Measurements from ENCODE around the gene GIPC1. TPM values are rescaled to one million over a fixed set of nuclear protein-coding genes. Genes with fewer than 3 reads are reported as not detected.
"Not testable (repeated sequence)": the region's sequence is repeated elsewhere in the genome, so short reads cannot be mapped to it uniquely, and the experiment has no call there.

GIPC1 gene, protein sequence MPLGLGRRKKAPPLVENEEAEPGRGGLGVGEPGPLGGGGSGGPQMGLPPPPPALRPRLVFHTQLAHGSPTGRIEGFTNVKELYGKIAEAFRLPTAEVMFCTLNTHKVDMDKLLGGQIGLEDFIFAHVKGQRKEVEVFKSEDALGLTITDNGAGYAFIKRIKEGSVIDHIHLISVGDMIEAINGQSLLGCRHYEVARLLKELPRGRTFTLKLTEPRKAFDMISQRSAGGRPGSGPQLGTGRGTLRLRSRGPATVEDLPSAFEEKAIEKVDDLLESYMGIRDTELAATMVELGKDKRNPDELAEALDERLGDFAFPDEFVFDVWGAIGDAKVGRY
- 97.7 TPM for total RNA-seq
- long read RNA-seq, transcript GIPC1-205 (8 exons, 1,386 nt), result minor isoform, 77 of 329 reads
- long read RNA-seq, transcript GIPC1-213 (7 exons, 1,068 nt), result minor isoform, 16 of 329 reads
- long read RNA-seq, transcript GIPC1-202 (6 exons, 1,483 nt), result minor isoform, 6 of 329 reads
- long read RNA-seq, transcript GIPC1-203 (9 exons, 1,926 nt), result major isoform, 158 of 329 reads
- long read RNA-seq, partial matches to known transcripts, result 28 of 329 reads
- long read RNA-seq, other reads (novel, unspliced or antisense), result 40 of 329 reads

DNA sequence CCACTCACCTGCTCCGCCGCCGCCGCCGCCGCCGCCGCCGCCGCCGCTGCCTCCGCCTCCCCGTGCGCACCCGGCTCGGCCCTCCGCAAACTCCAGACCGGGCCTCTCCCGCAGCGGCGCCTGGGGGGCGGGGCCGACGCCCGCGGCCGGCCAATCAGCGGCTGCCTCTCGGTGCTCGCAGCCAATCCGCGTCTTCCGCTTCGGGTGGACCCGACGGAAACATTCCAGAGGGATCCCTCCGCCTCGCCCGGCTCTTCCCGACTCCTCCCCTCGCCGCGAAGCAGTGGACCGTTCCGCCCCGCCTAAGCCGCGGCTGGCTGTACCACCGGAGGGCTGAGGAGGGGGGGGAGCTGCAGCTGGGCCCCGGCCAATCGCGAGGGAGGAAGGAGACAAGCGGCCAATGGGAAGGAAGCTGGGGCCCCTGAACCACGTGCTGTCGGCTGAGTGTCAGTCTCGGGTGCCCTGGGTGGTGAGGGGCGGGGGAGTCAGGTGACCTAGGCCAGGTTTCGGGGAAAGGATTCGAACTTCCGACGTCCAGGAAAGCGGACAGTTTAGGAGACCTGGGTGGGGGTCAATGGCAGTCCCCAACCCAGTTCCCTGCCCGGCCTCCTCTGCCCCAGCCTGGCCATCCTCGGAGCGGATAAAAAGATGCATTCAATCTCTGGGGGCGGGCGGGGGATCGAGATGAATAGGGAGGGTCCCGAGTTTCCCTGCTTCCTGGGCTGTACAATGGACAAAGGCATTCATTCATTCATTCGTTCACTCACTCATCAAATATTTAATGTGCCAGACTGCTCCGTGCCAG is at the start of gene GIPC1:
TSS of gene GIPC1 (minus strand) at position 99 of the 805 bp plus-strand sequence. CDS start 13,151 bp downstream, outside the sequence.
- Histone ChIP-seq H3K27me3 (no peaks in the 10 kb centered on the region), H3K4me3 (peak within 1 kb of the TSS; percentile 91), H3K4me1 (peaks cover 29% of the 10 kb centered on the region), H3K27ac (peak within 1 kb of the TSS; percentile 80), H3K9me3 (no peaks in the 10 kb centered on the region), H3K36me3 (no peaks in the 10 kb centered on the region)
- TF ChIP-seq, protein P1, sequence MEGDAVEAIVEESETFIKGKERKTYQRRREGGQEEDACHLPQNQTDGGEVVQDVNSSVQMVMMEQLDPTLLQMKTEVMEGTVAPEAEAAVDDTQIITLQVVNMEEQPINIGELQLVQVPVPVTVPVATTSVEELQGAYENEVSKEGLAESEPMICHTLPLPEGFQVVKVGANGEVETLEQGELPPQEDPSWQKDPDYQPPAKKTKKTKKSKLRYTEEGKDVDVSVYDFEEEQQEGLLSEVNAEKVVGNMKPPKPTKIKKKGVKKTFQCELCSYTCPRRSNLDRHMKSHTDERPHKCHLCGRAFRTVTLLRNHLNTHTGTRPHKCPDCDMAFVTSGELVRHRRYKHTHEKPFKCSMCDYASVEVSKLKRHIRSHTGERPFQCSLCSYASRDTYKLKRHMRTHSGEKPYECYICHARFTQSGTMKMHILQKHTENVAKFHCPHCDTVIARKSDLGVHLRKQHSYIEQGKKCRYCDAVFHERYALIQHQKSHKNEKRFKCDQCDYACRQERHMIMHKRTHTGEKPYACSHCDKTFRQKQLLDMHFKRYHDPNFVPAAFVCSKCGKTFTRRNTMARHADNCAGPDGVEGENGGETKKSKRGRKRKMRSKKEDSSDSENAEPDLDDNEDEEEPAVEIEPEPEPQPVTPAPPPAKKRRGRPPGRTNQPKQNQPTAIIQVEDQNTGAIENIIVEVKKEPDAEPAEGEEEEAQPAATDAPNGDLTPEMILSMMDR (IDR thresholded peaks at IDR 0.05), result no peak
- peak; percentile 98 for DNase-seq
- peak; percentile 97 for ATAC-seq
- intact Hi-C loops (cut with DNase I), result no loop called here

DNA sequence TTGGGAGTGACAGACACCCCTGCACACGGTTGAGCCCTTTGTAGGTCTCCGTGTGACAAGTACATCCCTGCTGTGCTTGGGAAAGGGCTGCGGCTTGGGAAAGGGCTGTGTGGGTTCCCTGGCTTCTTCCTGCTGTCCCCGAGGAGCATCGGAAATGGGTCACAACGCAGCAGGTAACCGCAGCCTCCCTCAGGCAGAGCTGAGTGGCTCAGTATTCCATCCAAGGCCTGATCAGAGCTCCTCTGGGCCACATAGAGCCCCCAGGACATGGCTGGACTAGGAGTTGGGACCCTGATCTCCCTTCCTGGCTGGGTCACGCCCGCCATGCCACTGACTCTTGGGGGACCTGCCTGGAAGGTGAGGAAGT is 49.8 kb upstream of the GIPC1 start:
- no peaks in the 10 kb centered on the region for H3K36me3 ChIP-seq
- DNase-seq (no peak), ATAC-seq (no peak)
- H3K27ac ChIP-seq, result no peak overlapping the region
- H3K27me3 ChIP-seq, result no peaks in the 10 kb centered on the region
- H3K4me3 ChIP-seq, result no peak overlapping the region
- no peaks in the 10 kb centered on the region for H3K9me3 ChIP-seq
- intact Hi-C loops (cut with DNase I), result no loop called here
- no peaks in the 10 kb centered on the region for H3K4me1 ChIP-seq
- TF ChIP-seq, protein P1 (IDR thresholded peaks at IDR 0.05), result no peak

DNA sequence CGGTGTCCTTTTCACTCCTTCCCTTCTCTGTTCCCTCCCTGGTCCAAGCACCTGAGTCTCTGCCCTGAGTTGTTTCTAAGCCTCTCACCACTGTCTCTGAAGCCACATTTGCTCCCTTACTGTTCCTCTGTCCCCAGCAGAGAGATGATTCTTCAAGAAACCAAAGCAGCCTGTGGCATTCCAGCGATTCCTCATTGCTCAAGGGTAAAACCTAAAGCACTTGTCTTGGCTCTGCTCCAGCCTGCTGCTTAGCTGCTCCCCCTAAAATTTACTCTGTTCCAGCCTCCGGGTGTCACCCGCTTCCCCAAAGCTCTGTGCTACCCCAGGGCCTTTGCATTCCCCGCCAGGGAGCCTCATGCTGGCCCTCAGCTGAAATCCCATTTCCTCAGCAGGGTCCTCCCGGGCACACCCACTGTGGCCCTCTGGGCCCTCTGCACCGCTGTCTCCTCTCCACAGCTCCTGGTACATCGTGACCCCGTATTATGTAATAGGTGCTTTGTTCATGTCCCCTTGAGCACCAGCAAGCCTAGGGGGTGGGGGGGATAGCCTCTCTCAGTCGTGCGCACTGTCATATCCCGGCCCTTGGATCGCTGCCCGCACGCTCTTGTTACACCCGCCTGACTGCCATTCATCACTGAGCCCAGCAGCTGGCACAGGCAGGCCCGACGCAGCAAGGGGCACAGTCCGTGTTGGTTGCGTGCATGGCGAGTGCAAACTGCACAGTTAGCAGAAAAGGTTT is 49.2 kb upstream of the GIPC1 start:
- TF ChIP-seq, protein P1 (IDR thresholded peaks at IDR 0.05), result no peak
- Histone ChIP-seq H3K27ac (no peak overlapping the region), H3K4me3 (no peak overlapping the region), H3K9me3 (no peaks in the 10 kb centered on the region), H3K27me3 (no peaks in the 10 kb centered on the region), H3K36me3 (no peaks in the 10 kb centered on the region), H3K4me1 (no peaks in the 10 kb centered on the region)
- intact Hi-C loops (cut with DNase I), result no loop called here
- ATAC-seq (peak; percentile 65), DNase-seq (peak; percentile 74)

DNA sequence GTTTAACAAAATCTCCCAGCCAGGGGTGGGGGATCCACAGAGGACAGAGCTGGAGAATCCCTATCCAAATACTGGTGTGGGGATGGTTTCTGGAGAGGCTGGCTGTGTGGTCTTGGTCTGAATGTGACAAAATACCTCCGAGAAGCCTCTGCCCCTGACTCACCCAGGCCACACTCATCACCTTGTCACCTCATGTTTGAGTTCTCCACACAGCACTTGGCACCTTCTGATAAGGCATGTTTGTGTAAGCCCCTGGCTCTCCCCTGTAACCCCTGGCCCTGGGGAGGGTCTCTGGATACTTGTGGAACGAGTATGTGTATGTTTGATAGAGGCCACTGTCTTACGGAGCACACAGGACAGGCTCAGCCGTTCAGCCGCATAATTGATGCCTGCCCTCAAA is 48.1 kb upstream of the GIPC1 start:
- no peak overlapping the region for H3K27ac ChIP-seq
- H3K4me3 ChIP-seq, result no peak overlapping the region
- no peaks in the 10 kb centered on the region for H3K36me3 ChIP-seq
- no peaks in the 10 kb centered on the region for H3K27me3 ChIP-seq
- DNase-seq (no peak), ATAC-seq (no peak)
- intact Hi-C loops (cut with DNase I), result no loop called here
- TF ChIP-seq, protein P1 (IDR thresholded peaks at IDR 0.05), result no peak
- no peaks in the 10 kb centered on the region for H3K4me1 ChIP-seq
- H3K9me3 ChIP-seq, result no peaks in the 10 kb centered on the region

DNA sequence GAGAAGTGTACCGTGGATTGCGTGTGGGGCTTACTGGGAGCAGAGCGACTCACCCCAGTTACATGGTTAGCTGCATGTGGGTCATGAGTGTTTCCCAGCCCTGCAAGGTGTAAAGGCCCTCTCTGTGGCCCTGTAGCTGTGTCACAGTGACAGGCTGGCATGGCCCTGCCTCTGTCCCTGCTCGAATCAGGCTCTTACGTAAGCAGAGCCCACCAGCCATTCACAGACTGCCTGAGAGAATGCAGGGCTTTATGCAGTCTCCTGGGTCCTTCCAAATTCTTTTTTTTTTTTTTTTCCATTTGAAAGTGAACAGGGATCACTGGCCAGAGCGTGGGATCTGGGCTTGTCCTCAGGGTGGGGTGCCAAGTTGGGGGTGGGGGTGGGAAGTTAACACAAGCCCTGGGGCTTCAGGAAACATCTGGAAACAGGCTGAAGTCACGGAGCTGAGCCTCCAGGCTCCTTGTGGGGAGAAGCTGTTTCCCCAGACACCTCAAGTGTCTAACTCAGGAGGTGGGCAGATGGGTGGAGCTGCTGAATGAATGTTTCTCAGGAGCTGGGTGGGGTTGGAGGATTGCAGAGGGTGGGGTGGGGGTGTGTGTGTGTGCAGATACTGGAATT is 46.9 kb upstream of the GIPC1 start:
- no peaks in the 10 kb centered on the region for H3K9me3 ChIP-seq
- intact Hi-C loops (cut with DNase I), result no loop called here
- H3K27me3 ChIP-seq, result no peaks in the 10 kb centered on the region
- DNase-seq, result no peak
- peak; percentile 59 for ATAC-seq
- no peaks in the 10 kb centered on the region for H3K36me3 ChIP-seq
- no peak overlapping the region for H3K4me3 ChIP-seq
- no peak overlapping the region for H3K27ac ChIP-seq
- TF ChIP-seq, protein P1 (IDR thresholded peaks at IDR 0.05), result no peak
- H3K4me1 ChIP-seq, result no peaks in the 10 kb centered on the region

DNA sequence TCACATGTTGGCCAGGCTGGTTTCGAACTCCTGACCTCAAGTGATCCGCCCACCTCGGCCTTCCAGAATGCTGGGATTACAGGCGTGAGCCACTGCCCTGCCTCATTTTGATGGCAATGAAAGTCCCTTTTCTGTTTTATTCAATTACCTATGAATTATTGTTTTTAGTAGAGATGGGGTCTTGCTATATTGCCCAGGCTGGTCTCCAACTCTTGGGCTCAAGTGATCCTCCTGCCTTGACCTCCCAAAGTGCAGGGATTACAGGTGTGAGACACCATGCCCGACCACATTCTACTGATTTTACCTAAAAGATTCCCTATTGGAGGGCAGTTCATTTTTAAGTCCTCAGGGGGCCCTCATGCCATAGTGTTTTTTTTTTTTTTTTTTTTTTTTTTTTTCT is 46.1 kb upstream of the GIPC1 start:
- H3K36me3 ChIP-seq; H3K4me1 ChIP-seq; H3K4me3 ChIP-seq; intact Hi-C loops (cut with DNase I); H3K27ac ChIP-seq; H3K9me3 ChIP-seq; H3K27me3 ChIP-seq; DNase-seq; ATAC-seq: not testable (repeated sequence)

All from upper lobe of right lung (tissue), 1 donor.